Neural progenitor cell (in vitro differentiated cells): Measurements from ENCODE around the gene COL11A1. TPM values are rescaled to one million over a fixed set of nuclear protein-coding genes. Genes with fewer than 3 reads are reported as not detected.

Experiments
- DNase-seq: peaks from one replicate; pipeline ENCODE4 v3.0.0-alpha.2; 2016; ENCODE audit warnings: low spot score
- H2AFZ ChIP-seq: fragments of 200-600 bp; sonication (generic); replicated peaks from 2 replicates; pipeline ENCODE4 v1.6.1; 2016; ENCODE audit warnings: antibody characterized with exemption
- H3F3A ChIP-seq: fragments of 200-600 bp; sonication (generic); 2 replicates; pipeline ENCODE4 v1.6.1; 2016; ENCODE audit warnings: antibody characterized with exemption, low read depth
- H3K27ac ChIP-seq: fragments of 200-600 bp; sonication (generic); 2 replicates; pipeline ENCODE4 v1.5.1; 2016; ENCODE audit warnings: mild to moderate bottlenecking
- H3K27me3 ChIP-seq: fragments of 200-600 bp; sonication (generic); 2 replicates; pipeline ENCODE4 v1.6.1; 2016; ENCODE audit warnings: mild to moderate bottlenecking, moderate library complexity
- H3K36me3 ChIP-seq: fragments of 200-600 bp; sonication (generic); 2 replicates; pipeline ENCODE4 v1.5.1; 2016
- H3K4me1 ChIP-seq: fragments of 200-600 bp; sonication (generic); 2 replicates; pipeline ENCODE4 v1.6.1; 2016; ENCODE audit warnings: mixed run types
- H3K4me2 ChIP-seq: fragments of 200-600 bp; sonication (generic); 2 replicates; pipeline ENCODE4 v1.6.1; 2016
- H3K4me3 ChIP-seq: fragments of 200-600 bp; sonication (generic); 2 replicates; pipeline ENCODE4 v1.5.1; 2016
- H3K79me2 ChIP-seq: fragments of 200-600 bp; sonication (generic); 2 replicates; pipeline ENCODE4 v1.6.1; 2016; ENCODE audit warnings: low read depth
- H3K9ac ChIP-seq: fragments of 200-600 bp; sonication (generic); 2 replicates; pipeline ENCODE4 v1.6.1; 2016
- H3K9me3 ChIP-seq: fragments of 200-600 bp; sonication (generic); 2 replicates; pipeline ENCODE4 v1.5.1; 2016; ENCODE audit warnings: low read depth
- H4K20me1 ChIP-seq: fragments of 200-600 bp; sonication (generic); 2 replicates; pipeline ENCODE4 v1.6.1; 2016; ENCODE audit warnings: low read depth
- H3K27ac Mint-ChIP-seq: 3 replicates; pipeline ENCODE4 v1.8.0; 2021; ENCODE audit warnings: mixed read lengths
- H3K27me3 Mint-ChIP-seq: 2 replicates; pipeline ENCODE4 v1.8.0; 2022; ENCODE audit warnings: low read depth, mild to moderate bottlenecking, inconsistent platforms, moderate library complexity, mixed read lengths; ENCODE audit not compliant: insufficient read depth
- H3K36me3 Mint-ChIP-seq: 3 replicates; pipeline ENCODE4 v1.8.0; 2021; ENCODE audit warnings: mixed read lengths
- H3K4me1 Mint-ChIP-seq: 3 replicates; pipeline ENCODE4 v1.8.0; 2021; ENCODE audit warnings: mixed read lengths
- H3K4me3 Mint-ChIP-seq: 3 replicates; pipeline ENCODE4 v1.8.0; 2021; ENCODE audit warnings: mild to moderate bottlenecking, moderate library complexity, mixed read lengths
- H3K9me3 Mint-ChIP-seq: 3 replicates; pipeline ENCODE4 v1.8.0; 2020; ENCODE audit warnings: mixed read lengths
- EZH2 ChIP-seq: fragments of 200-600 bp; sonication (generic); IDR thresholded peaks from 2 replicates; pipeline ENCODE4 v1.6.1; 2017; ENCODE audit warnings: antibody characterized with exemption, mild to moderate bottlenecking, moderate library complexity
- EZH2phosphoT487 ChIP-seq: fragments of 200-600 bp; sonication (generic); IDR thresholded peaks from 2 replicates; pipeline ENCODE4 v1.6.1; 2017; ENCODE audit warnings: antibody characterized with exemption
- total RNA-seq: library from RNA; depleted of rRNA; stranded (reverse); fragments of >200 nt; gene quantifications from 2 replicates; pipeline ENCODE4 v1.2.3, GENCODE V29; 2015; ENCODE audit warnings: low replicate concordance
- TF ChIP-seq, protein P1 (sequence below): fragments of 200-600 bp; sonication (generic); IDR thresholded peaks from 2 replicates; pipeline ENCODE4 v1.5.1; 2017; ENCODE audit warnings: antibody characterized with exemption, mild to moderate bottlenecking

COL11A1 gene
- total RNA-seq, 1 donor from 2014 or later, result 78.9 TPM

DNA sequence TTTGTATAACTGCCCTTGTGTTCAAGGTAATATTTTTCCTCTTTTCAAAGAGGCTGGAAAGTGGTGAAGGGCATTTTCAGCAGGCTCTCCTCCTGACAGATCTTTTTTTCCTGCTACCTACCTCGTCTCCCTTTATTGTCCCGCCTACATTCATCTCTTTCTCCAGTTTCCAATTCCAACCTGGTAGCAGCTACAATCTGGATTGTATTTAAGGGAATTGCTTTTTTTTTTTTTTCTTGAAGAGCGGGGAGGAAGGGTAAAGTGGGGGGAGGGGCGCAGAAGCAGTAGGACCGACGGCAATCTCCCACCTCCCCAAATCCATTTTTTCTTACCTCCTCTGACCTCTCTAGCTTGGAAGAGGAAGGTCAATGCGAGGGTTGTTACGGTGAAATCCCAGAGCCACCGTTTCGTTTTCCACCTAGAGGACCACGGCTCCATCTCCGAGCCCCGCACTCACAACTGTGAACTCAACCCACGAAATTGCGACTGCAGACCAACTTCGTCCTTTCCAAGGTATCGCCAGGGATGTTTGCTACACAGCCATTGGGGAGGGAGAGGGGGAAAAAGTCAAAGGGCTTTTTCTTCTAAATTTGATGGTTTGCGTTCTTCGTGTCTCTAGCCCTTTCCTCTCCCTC lies 464 bp downstream of the COL11A1 start:
- Mint-ChIP-seq H3K4me3 (peak overlapping the region; percentile 98), H3K27ac (peak overlapping the region; percentile 98), H3K27me3 (no peaks in the 10 kb centered on the region), H3K36me3 (peaks cover 2% of the 10 kb centered on the region), H3K9me3 (no peaks in the 10 kb centered on the region), H3K4me1 (peaks cover 41% of the 10 kb centered on the region)
- peak overlapping the region; percentile 30 for H3K9ac ChIP-seq
- no peak for TF ChIP-seq EZH2
- no peak for TF ChIP-seq EZH2phosphoT487
- TF ChIP-seq, protein P1, sequence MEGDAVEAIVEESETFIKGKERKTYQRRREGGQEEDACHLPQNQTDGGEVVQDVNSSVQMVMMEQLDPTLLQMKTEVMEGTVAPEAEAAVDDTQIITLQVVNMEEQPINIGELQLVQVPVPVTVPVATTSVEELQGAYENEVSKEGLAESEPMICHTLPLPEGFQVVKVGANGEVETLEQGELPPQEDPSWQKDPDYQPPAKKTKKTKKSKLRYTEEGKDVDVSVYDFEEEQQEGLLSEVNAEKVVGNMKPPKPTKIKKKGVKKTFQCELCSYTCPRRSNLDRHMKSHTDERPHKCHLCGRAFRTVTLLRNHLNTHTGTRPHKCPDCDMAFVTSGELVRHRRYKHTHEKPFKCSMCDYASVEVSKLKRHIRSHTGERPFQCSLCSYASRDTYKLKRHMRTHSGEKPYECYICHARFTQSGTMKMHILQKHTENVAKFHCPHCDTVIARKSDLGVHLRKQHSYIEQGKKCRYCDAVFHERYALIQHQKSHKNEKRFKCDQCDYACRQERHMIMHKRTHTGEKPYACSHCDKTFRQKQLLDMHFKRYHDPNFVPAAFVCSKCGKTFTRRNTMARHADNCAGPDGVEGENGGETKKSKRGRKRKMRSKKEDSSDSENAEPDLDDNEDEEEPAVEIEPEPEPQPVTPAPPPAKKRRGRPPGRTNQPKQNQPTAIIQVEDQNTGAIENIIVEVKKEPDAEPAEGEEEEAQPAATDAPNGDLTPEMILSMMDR, result no peak
- H3K4me2 ChIP-seq, result peak overlapping the region; percentile 87
- H2AFZ ChIP-seq, result peak overlapping the region; percentile 75
- H3K79me2 ChIP-seq, result peaks cover 36% of the 10 kb centered on the region
- DNase-seq, result peak; percentile 38
- peaks cover 42% of the 10 kb centered on the region for H3F3A ChIP-seq
- H3K36me3 ChIP-seq, result no peaks in the 10 kb centered on the region
- H3K4me3 ChIP-seq, result peak overlapping the region; percentile 69
- peak overlapping the region; percentile 11 for H3K27ac ChIP-seq
- H3K27me3 ChIP-seq, result no peaks in the 10 kb centered on the region
- no peaks in the 10 kb centered on the region for H4K20me1 ChIP-seq
- H3K9me3 ChIP-seq, result no peaks in the 10 kb centered on the region
- peaks cover 30% of the 10 kb centered on the region for H3K4me1 ChIP-seq

GRCh38 chr1:103106426-103107341 lies 1.6 kb downstream of the COL11A1 start:
- H3K4me2 ChIP-seq, result peak overlapping the region; percentile 87
- DNase-seq, result peak; percentile 81
- H3K27me3 Mint-ChIP-seq, result no peaks in the 10 kb centered on the region
- H3K9me3 Mint-ChIP-seq, result no peaks in the 10 kb centered on the region
- H3K27me3 ChIP-seq, result no peaks in the 10 kb centered on the region
- H3K79me2 ChIP-seq, result peaks cover 39% of the 10 kb centered on the region
- H3K27ac ChIP-seq, result peak overlapping the region; percentile 8
- H3K27ac Mint-ChIP-seq, result peak overlapping the region; percentile 21
- peak overlapping the region; percentile 98 for H3K4me3 Mint-ChIP-seq
- H3K4me1 ChIP-seq, result peaks cover 30% of the 10 kb centered on the region
- H3K9ac ChIP-seq, result no peak overlapping the region
- H3K4me3 ChIP-seq, result peak overlapping the region; percentile 69
- H3K36me3 Mint-ChIP-seq, result peaks cover 7% of the 10 kb centered on the region
- H3K9me3 ChIP-seq, result no peaks in the 10 kb centered on the region
- H3F3A ChIP-seq, result peaks cover 42% of the 10 kb centered on the region
- peaks cover 42% of the 10 kb centered on the region for H3K4me1 Mint-ChIP-seq
- TF ChIP-seq EZH2phosphoT487, result no peak
- TF ChIP-seq, protein P1, result peak; percentile 73
- no peaks in the 10 kb centered on the region for H4K20me1 ChIP-seq
- H3K36me3 ChIP-seq, result no peaks in the 10 kb centered on the region
- peak overlapping the region; percentile 57 for H2AFZ ChIP-seq

DNA sequence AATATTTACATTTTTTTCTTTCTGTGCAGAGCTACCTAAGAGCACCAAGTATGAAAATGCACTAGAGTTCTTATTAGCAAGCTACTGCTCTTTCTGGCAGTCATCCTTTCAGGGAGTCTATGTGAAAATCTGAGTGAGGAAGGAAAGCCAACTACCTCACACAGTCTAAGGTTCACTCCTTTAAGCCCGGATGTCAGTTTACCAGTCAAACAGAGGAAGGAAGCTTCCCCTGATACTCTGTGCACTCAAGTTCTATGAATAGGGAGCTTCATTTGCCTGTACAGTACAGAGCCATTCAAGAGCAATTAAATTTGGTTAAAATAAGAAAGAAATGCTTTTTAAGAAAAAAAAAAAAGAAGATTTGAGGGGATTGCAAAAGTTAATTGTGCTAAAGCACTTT lies 6.9 kb downstream of the COL11A1 start:
- no peak overlapping the region for H3K4me2 ChIP-seq
- peaks cover 5% of the 10 kb centered on the region for H3K4me1 ChIP-seq
- Mint-ChIP-seq H3K4me1 (peaks cover 15% of the 10 kb centered on the region), H3K27ac (no peak overlapping the region), H3K27me3 (no peaks in the 10 kb centered on the region), H3K4me3 (no peak overlapping the region), H3K36me3 (peaks cover 27% of the 10 kb centered on the region), H3K9me3 (no peaks in the 10 kb centered on the region)
- H3F3A ChIP-seq, result peaks cover under 1% of the 10 kb centered on the region
- peaks cover 39% of the 10 kb centered on the region for H3K79me2 ChIP-seq
- no peaks in the 10 kb centered on the region for H3K9me3 ChIP-seq
- no peak for DNase-seq
- H3K27me3 ChIP-seq, result no peaks in the 10 kb centered on the region
- H4K20me1 ChIP-seq, result peaks cover 14% of the 10 kb centered on the region
- TF ChIP-seq EZH2, result no peak
- TF ChIP-seq, protein P1, result no peak
- TF ChIP-seq EZH2phosphoT487, result no peak
- H3K4me3 ChIP-seq, result no peak overlapping the region
- no peak overlapping the region for H3K27ac ChIP-seq
- no peak overlapping the region for H2AFZ ChIP-seq
- no peak overlapping the region for H3K9ac ChIP-seq
- no peaks in the 10 kb centered on the region for H3K36me3 ChIP-seq
